Measurements from ENCODE around the gene NDUFV3.

DNA sequence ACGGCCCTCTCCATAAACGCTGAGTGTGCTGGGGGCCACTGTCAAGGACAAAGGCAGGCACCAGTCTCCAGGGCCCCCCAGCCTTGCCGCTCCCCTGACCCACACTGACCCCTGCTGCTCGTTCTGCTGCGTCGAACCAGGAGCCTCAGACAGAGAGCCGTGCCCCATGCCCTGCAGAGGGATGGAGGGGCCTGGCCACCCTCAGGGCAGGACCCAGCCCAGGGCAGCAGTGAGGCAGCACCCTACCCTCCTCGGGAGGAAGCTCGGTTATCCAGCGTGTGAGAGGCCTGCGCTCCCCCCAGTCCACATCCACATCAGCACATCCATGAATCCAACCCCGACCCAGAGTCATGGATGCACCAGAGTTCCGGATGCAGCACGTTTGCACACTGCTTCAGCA lies 28.8 kb upstream of the NDUFV3 start:
- TF ChIP-seq, protein P1, sequence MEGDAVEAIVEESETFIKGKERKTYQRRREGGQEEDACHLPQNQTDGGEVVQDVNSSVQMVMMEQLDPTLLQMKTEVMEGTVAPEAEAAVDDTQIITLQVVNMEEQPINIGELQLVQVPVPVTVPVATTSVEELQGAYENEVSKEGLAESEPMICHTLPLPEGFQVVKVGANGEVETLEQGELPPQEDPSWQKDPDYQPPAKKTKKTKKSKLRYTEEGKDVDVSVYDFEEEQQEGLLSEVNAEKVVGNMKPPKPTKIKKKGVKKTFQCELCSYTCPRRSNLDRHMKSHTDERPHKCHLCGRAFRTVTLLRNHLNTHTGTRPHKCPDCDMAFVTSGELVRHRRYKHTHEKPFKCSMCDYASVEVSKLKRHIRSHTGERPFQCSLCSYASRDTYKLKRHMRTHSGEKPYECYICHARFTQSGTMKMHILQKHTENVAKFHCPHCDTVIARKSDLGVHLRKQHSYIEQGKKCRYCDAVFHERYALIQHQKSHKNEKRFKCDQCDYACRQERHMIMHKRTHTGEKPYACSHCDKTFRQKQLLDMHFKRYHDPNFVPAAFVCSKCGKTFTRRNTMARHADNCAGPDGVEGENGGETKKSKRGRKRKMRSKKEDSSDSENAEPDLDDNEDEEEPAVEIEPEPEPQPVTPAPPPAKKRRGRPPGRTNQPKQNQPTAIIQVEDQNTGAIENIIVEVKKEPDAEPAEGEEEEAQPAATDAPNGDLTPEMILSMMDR (IDR thresholded peaks at IDR 0.05; ENCODE audit: borderline replicate concordance, extremely low read depth, low read length, poor library complexity, severe bottlenecking): no peak
- no peak for TF ChIP-seq EZH2 (IDR thresholded peaks at IDR 0.05; ENCODE audit: borderline replicate concordance, low read depth, low read length, severe bottlenecking)
